ENCODE results near the gene DTX3L. TPM values are rescaled to one million over a fixed set of nuclear protein-coding genes. Genes with fewer than 3 reads are reported as not detected.

DTX3L gene
- total and polyA plus RNA-seq, 2 of the 8 experiments (the other 6 are each of a cell fraction or from before 2014, with no cell fraction given), result 1.7 to 11.3 TPM

GRCh38 chr3:122548076-122548475 is 16.1 kb upstream of the DTX3L start (continued):
- TF ChIP-seq CHD7 (IDR thresholded peaks at IDR 0.05; ENCODE audit: insufficient replicate concordance, low read length) (no peak), KDM5A (IDR thresholded peaks at IDR 0.05; ENCODE audit: low read length) (no peak), EP300 (IDR thresholded peaks at IDR 0.05; ENCODE audit: borderline replicate concordance in 1 of 2, low read depth in 2 of 2, low read length in 2 of 2) (no peak)
